A549 treated with ZK216348 at 1 μM for 4 hours (cell line): ENCODE data around the gene PKM. TPM values are rescaled to one million over a fixed set of nuclear protein-coding genes. Genes with fewer than 3 reads are reported as not detected.

Experiments used
- total RNA-seq: library from RNA; stranded (reverse); fragments of 200-300 nt; extraction: Qiagen RNA extraction; gene quantifications from 5 replicates; pipeline ENCODE4 v1.2.3, GENCODE V29; 2022; ENCODE audit warnings: low read depth

PKM gene
- 2,450 to 3,560 TPM (median 3,509 TPM) in 5 replicates for total RNA-seq

DNA sequence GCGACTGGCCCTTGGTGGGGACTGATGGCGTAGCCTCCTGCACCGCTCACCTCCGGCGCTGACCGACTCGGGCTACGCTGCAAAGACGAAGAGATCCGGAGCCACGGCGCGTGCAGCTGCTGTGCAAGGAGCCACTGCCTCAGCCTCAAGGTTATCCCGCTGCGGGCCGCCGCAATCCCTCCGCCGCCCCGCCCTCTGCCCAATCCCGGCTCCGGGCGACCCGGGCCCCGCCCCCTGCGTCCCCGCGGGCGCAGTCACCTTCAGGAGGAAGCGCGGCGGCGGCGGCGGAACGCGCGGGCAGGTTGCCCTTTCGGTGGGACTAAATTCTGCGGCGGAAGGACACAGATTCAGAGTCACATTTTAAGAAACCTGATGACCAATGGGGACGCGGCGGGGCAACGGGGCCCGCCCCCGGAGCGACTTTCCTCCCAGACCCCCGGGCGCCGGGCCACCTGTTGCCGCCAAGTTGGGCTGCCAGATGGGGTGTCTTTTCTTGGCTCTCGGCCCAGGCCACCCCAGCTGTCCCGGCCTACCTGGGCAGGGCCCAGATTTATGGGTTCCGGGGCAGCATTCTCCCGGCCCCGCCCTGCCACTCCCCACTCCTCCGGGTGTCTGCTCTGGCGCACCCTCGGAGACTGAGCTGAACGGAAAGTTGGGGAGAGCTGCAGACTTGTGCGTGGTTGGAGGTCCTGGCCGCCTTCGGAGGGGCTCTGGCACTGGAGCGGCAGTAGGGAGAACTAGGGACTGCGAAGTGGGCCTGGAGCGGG lies at the start of gene PKM:
PKM (minus strand) TSS at position 125 of the 767 bp plus-strand sequence. CDS start 12,093 bp downstream, outside the sequence.

DNA sequence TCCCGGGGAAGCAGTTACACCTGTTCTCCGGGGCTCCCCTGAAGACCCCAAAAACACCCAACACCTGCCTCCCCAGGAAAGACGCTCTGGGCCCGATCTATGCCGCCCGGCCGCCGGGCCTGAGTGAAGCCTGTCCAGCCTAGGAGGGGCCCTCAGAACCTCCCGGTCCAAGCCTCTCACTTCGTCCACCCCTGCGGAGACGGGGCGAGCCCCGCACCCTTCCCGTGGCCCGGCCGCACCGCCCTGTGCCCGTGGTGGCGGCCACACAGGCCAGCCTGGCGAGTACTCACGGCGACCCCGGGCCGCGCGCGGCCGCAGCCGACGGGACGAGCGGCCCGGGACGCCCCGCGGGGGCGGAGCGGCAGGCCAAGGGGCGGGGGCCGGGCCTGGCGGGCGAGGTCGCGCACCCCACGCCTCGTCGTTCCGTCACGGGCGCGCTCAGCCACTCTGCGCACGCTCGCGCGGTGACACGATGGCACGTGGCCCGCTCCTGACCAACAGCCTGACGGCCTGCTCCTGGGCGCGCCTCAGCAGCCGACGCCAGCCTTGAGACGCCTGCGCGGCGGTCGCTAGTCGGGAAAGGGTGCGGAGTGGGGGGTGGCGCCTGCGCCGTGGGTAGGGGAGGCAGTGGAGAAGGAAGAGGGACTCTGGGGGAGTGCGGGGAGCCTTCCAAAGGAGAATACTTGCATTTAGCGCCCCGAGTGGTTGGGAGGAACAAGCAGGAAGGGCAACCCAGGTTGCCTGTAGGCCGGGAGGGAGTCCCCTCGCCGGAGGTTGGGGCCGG lies 41.4 kb upstream of the PKM start, which contains the start of gene PARP6:
PARP6 (minus strand) TSS at position 342 of the 784 bp plus-strand sequence. CDS start 5,077 bp downstream, outside the sequence.

GRCh38 chr15:72197460-72198355 lies 33.3 kb downstream of the PKM start, which contains the start of gene GRAMD2A:
TSS of gene GRAMD2A (minus strand) at chr15:72197787.

Other genes with a start within 250 kb of the PKM start
- gene MYO9A, start 113.0 kb downstream of the PKM start, total RNA-seq, result 7.5 to 12.9 TPM (median 10.9 TPM) in 5 replicates
- gene SENP8, start 112.8 kb downstream of the PKM start, total RNA-seq, result 1.1 to 2.7 TPM (median 1.7 TPM) in 5 replicates
- not detected in 5 replicates for gene GRAMD2A, start 33.4 kb downstream of the PKM start, total RNA-seq
- gene PARP6, start 41.4 kb upstream of the PKM start, total RNA-seq, result 49.6 to 72.9 TPM (median 62.5 TPM) in 5 replicates
- 0.07 to 0.25 TPM (median 0.15 TPM) in 5 replicates for gene CELF6, start 89.0 kb upstream of the PKM start, total RNA-seq
- 124 to 161 TPM (median 146 TPM) in 5 replicates for gene HEXA, start 144.8 kb upstream of the PKM start, total RNA-seq
- not detected in 5 replicates for gene TMEM202, start 167.1 kb upstream of the PKM start, total RNA-seq
- gene ARIH1, start 243.1 kb upstream of the PKM start, total RNA-seq, result 60.9 to 83.7 TPM (median 73.5 TPM) in 5 replicates